Measurements from ENCODE around the gene HEPN1.

Gene HEPN1

DNA sequence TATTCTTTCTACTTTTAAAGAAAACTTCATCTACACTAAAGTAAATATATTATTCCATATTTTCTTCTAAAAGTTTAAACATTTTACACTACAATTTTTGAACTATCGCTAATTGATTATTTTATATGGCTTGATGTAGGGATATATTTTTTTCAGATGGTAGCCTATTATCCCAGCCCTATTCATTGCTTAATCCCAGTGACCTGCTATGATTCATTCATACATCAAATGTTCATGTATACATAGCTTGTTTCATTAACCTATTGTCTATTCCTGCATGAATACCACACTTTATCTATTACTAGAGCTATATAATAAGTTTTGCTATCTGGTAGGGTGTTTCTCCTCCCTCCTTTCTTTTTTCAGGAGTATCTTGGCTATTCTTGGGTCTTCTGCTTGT lies 16.4 kb upstream of the HEPN1 start:
- no peak overlapping the region for H3K27ac Mint-ChIP-seq
- no peak for DNase-seq
- H3K36me3 Mint-ChIP-seq (ENCODE audit: low read depth), result no peaks in the 10 kb centered on the region
- no peak for ATAC-seq
- no peaks in the 10 kb centered on the region for H3K4me1 Mint-ChIP-seq
- H3K9me3 Mint-ChIP-seq, result no peaks in the 10 kb centered on the region
- no peak overlapping the region for H3K4me3 Mint-ChIP-seq
- H3K27me3 Mint-ChIP-seq, result peaks cover 16% of the 10 kb centered on the region

DNA sequence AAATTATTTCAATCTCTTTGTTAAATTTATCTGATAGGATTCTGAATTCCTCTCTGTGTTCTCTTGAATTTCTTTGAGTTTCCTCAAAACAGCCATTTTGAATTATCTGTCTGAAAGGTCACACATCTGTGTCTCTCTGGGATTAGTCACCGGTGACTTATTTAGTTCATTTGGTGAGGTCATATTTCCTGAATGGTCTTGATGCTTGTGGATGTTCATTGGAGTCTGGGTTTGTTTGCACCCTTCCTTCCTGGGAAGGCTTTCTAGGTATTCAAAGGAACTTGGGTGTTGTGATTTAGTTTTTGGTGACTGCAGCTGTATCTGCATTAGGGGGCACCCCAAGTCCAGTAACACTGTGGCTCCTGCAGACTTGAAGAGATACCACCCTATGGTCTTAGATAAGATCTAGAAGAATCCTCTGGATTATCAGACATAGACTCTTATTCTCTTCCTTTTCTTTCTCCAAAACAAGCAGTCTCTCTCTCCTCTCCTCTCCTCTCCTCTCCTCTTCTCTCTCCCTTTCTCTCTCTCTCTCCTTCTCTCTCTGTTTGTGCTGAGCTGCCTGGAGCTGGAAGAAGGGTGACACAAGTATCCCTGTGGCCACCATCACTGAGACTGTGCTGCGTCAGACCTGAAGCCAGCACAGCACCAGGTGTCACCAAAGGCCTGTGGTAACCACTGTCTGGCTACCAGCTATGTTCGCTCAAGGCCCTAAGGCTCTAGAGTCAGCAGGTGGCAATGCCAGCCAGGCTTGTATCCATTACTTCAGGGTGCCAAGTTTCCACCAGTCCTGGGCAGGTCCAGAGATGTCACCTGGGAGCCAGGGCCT lies 3.3 kb upstream of the HEPN1 start:
- no peak for DNase-seq
- Mint-ChIP-seq H3K27me3 (peaks cover 1% of the 10 kb centered on the region), H3K4me1 (peaks cover 2% of the 10 kb centered on the region), H3K9me3 (peaks cover 11% of the 10 kb centered on the region), H3K4me3 (no peak overlapping the region), H3K27ac (no peak overlapping the region), H3K36me3 (ENCODE audit: low read depth) (peaks cover 3% of the 10 kb centered on the region)
- ATAC-seq, result no peak

DNA sequence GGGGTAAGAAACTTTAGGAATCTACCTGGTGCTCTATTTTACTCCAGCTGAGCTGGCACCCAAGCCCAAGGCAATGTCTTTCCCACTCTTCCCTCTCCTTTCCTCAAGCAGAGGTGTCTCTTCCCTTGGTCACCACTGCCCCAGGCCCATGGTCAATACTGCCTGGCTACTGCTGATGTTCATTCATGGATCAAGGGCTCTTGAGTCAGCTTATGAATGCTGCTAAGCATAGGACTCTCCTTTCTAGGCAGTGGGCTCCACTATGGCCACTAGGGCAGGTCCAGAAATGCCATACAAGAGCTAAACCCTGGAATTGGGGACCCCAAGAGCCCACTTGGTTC lies 2.7 kb upstream of the HEPN1 start:
- Mint-ChIP-seq H3K27ac (no peak overlapping the region), H3K36me3 (ENCODE audit: low read depth) (peaks cover 3% of the 10 kb centered on the region)
- ATAC-seq, result no peak

DNA sequence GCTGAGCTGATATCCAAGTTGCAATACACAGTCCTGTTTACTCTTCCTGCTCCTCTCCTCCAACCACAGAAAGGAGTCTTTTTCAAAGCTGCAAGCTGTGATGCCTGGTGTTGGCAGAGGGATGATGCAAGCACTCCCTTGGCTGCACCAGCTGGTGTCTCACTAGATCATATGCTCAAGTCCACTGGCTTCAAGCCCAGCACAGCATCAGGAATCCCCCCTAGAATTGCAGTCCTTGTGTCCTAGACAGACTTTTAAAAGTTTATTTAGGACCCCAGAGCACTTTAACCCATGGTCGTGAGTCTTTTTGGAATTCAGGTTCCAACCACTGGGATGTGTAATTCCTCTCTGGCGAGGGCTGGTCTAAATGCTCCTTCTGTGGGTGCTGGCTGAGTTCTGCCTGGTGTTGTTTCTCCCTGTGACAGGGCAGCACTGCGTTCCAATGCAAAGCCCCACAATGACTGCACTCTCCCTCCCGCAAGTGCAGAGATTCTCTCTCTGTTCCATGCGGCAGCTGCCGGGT lies 1.9 kb upstream of the HEPN1 start:
- no peak for DNase-seq

More for the DNA sequence above, 2.7 kb upstream of the HEPN1 start:
- Mint-ChIP-seq H3K9me3 (peaks cover 11% of the 10 kb centered on the region), H3K4me1 (peaks cover 3% of the 10 kb centered on the region), H3K4me3 (no peak overlapping the region), H3K27me3 (peaks cover 1% of the 10 kb centered on the region)
- no peak for DNase-seq

DNA sequence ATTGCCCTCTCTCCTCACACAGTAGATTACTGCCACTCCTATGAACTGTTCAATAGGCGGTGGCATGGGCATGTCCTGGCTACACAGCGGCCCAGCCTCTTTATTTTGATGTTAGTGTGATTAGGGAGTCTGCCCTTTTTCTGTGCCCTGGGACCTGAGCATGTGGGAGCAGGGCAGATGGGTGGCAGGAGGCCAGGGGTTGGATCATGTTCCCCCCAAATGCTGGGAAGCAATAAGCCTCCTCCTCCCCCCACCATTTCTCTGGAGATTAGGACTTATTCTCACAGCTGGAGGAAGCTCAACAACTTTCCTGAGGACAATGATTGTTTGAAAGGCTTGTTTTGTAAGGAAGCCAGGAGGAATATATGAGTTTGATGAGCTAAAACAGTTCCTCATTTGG lies 848 bp downstream of the HEPN1 start:
- H3K27me3 Mint-ChIP-seq, result peaks cover 4% of the 10 kb centered on the region
- H3K4me3 Mint-ChIP-seq, result no peak overlapping the region
- ATAC-seq, result no peak
- DNase-seq, result no peak
- H3K27ac Mint-ChIP-seq, result no peak overlapping the region
- H3K36me3 Mint-ChIP-seq (ENCODE audit: low read depth), result no peaks in the 10 kb centered on the region
- H3K9me3 Mint-ChIP-seq, result no peaks in the 10 kb centered on the region
- peaks cover 16% of the 10 kb centered on the region for H3K4me1 Mint-ChIP-seq

More for the DNA sequence above, 1.9 kb upstream of the HEPN1 start:
- Mint-ChIP-seq H3K36me3 (ENCODE audit: low read depth) (no peaks in the 10 kb centered on the region), H3K4me3 (no peak overlapping the region), H3K27me3 (peaks cover 4% of the 10 kb centered on the region), H3K27ac (no peak overlapping the region), H3K9me3 (peaks cover 4% of the 10 kb centered on the region), H3K4me1 (peaks cover 5% of the 10 kb centered on the region)
- no peak for ATAC-seq

DNA sequence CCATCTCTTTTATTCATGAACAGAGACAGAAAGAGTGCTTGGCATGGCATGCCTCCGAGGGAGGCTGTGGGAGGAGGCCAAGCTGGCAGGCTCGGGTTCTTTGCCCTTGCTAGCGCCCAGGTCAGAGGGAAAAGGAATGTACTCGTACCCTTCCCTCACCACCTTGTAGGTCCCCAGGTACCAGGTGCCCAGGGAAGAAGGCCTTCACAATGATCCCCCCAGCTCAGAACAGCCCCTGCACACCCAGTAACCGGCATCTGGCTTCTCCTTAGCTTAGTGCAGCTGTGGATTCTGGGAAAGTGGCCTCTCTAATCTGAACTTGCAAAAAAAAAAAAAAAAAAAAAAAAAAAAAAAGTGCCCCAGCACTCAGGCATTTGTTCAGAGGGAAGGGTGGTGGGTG lies 1.3 kb downstream of the HEPN1 start:
- peaks cover 4% of the 10 kb centered on the region for H3K27me3 Mint-ChIP-seq
- ATAC-seq, result no peak
- no peaks in the 10 kb centered on the region for H3K9me3 Mint-ChIP-seq
- DNase-seq, result no peak
- H3K4me3 Mint-ChIP-seq, result peak overlapping the region; percentile 34
- no peaks in the 10 kb centered on the region for H3K36me3 Mint-ChIP-seq (ENCODE audit: low read depth)
- peaks cover 16% of the 10 kb centered on the region for H3K4me1 Mint-ChIP-seq
- H3K27ac Mint-ChIP-seq, result no peak overlapping the region

DNA sequence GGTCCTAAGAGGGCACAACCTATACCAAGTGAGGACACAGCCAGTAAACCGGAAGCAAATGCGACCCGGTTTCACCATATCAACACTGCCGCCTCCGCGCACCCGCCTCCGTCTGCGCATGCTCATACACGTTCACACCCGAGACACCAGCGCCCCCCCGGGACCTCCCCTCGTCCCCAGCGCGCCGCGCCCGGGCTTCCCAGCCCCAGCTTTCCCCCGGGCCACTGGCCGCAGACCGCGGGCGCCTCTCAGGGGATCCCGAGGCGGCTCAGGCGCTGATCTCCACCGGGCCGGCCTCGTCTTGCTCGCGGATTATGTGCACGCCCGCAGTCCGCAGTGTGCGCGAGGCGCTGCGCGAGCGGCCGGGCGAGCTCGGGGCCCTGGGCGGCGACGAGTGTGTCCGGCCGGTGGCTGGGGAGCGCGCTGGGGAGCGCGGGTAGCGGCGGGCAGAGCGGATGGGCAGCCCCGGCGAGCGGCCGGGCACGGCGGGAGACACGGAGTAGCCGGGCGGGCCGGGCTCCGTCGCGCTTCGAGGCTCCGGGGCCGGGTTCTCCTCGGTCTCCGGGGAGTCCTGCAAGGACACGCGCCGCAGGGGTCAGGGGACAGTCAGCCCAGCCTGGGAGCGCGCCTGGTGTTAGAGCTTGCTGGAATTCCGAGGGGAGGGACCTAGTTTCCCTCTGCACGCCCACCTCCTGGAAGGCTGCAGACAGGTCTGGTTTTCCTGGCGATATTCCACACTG lies 2.0 kb downstream of the HEPN1 start:
- Mint-ChIP-seq H3K9me3 (no peaks in the 10 kb centered on the region), H3K4me1 (peaks cover 16% of the 10 kb centered on the region), H3K36me3 (ENCODE audit: low read depth) (no peaks in the 10 kb centered on the region), H3K27ac (peak overlapping the region; percentile 46), H3K27me3 (peaks cover 4% of the 10 kb centered on the region), H3K4me3 (peak overlapping the region; percentile 34)
- ATAC-seq (peak; percentile 72), DNase-seq (peak; percentile 82)

DNA sequence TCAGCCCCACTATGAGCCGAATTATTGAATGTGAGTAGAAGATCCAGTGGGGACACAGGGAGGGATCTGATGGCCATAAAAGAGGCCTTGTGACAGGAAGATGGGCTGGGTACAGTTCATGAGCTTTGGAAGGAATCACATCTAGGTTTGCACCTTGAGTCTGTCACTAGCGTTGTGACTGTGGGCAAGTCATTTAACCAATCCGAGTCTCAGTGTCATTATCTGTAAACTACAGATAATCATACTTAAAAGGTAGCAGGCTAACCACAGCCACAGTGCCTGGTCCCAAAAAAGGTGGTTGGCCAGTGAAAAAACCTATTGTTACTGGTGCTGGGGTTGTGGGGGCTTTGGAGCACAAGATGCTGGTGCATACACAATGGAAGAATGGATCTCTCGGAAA lies 3.8 kb downstream of the HEPN1 start:
- H3K27ac Mint-ChIP-seq, result no peak overlapping the region
- DNase-seq (no peak), ATAC-seq (no peak)
- H3K4me1 Mint-ChIP-seq, result peaks cover 16% of the 10 kb centered on the region
- peaks cover 3% of the 10 kb centered on the region for H3K27me3 Mint-ChIP-seq
- no peaks in the 10 kb centered on the region for H3K9me3 Mint-ChIP-seq
- H3K36me3 Mint-ChIP-seq (ENCODE audit: low read depth), result no peaks in the 10 kb centered on the region
- no peak overlapping the region for H3K4me3 Mint-ChIP-seq

DNA sequence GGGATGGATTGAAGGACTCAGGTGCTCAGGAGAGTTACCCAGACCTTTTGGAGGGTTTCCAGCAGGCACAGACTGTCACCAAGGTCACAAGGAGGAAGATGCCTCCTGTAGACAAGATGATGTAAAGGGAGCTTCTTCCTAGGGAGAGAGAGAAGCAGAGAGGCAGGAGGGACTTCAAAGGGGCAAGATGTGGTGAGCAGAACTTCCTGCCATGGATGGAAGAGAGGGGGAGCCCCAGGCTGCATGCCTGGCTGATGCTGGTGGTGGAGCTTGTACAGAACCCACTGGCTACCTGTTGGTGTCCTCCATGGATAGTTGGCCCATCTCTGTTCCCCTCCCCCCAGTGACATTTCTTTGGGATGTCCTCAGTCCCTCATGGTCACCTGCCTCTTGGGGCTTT lies 4.2 kb downstream of the HEPN1 start:
- no peaks in the 10 kb centered on the region for H3K36me3 Mint-ChIP-seq (ENCODE audit: low read depth)
- no peaks in the 10 kb centered on the region for H3K9me3 Mint-ChIP-seq
- H3K27ac Mint-ChIP-seq, result no peak overlapping the region
- no peak for DNase-seq
- ATAC-seq, result no peak
- no peak overlapping the region for H3K4me3 Mint-ChIP-seq
- H3K27me3 Mint-ChIP-seq, result peaks cover 3% of the 10 kb centered on the region
- peaks cover 16% of the 10 kb centered on the region for H3K4me1 Mint-ChIP-seq

DNA sequence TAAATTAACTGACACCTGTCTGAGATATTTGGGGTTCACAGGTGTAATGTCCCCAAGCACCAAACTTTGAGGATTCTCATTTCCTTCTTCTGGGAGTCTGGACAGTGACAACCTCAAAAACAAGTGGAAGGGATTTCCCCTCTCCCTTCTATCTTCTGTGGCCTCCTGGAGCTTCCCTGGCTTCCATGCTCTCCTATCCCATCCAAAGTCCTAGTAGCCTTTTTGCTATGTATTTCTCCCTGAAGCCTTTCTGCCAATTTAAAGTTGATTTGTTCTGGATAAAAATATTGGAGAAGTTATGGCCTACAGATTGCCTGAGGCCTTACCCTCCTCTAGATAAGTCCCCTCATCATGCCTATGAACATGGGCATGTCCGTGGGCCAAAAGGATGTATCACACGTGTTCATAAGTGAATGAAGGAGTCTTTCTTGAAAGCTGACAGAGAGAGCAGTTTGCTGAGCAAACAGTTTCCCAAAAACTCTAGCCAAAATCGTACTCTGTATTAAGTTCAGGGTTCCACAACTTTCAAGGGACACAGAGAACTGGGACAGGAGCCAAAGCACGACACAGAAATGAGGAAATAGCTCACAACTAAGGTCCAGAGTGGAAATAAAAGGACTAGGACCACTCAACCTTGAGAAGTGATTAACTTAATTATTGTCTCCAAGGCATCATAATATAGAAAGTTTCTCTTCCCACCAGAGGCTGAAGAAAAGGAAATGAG lies 10.1 kb downstream of the HEPN1 start:
- ATAC-seq (no peak), DNase-seq (no peak)
- H3K9me3 Mint-ChIP-seq, result no peaks in the 10 kb centered on the region
- H3K27me3 Mint-ChIP-seq, result no peaks in the 10 kb centered on the region
- H3K36me3 Mint-ChIP-seq (ENCODE audit: low read depth), result no peaks in the 10 kb centered on the region
- H3K4me3 Mint-ChIP-seq, result no peak overlapping the region
- no peak overlapping the region for H3K27ac Mint-ChIP-seq
- peaks cover 8% of the 10 kb centered on the region for H3K4me1 Mint-ChIP-seq

DNA sequence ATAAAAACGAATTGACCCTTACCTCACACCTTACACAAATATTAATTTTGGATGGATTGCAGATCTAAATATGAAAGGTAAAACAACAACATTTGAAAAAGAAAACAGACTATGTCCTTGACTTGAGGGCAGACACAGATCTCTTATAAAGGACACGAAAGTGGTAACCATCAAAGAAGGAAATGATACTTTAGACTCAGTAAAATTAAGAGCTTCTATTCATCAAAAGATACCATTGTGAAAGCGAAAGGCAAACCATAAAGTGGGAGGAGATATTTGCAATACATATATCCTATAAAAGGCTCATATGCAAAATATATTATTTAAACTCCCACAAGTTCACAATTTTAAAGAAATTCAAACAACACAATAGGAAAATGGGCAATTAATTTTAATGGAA lies 11.7 kb downstream of the HEPN1 start:
- Mint-ChIP-seq H3K27me3 (no peaks in the 10 kb centered on the region), H3K36me3 (ENCODE audit: low read depth) (no peaks in the 10 kb centered on the region), H3K4me3 (no peak overlapping the region), H3K9me3 (no peaks in the 10 kb centered on the region), H3K27ac (no peak overlapping the region), H3K4me1 (peaks cover 8% of the 10 kb centered on the region)
- ATAC-seq (no peak), DNase-seq (no peak)

DNA sequence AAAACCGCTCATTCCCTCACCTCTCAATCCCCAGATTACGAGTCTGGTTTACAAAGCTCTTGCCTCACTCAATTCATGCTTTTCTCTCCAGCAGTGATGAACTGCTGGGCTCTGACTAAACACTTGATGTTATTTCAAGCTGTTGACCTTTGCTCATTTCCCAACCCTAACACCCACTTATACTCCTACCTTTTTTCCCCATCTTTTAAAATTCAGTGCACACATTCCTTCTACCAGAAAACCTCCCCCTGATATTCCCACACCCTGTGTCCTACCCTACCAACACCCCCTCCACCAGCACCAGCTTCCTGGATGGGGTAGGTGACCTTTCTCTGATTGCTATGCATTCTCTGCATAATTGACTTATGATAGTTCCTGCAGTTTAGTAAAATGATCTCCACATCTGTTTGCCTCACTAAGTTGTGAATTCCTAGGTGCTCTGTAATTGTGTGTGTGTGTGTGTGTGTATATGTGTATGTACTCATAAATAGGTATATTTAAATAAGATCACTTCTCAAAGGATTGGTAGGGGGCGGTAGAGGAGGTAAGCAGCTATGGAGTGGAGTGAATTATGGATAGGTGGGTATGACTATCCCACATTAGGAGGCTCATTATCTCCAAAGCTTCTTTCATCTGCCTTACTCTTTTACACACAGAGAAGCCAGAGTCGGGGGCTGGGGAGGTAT lies 16.0 kb downstream of the HEPN1 start:
- DNase-seq, result no peak
- peaks cover 2% of the 10 kb centered on the region for H3K27me3 Mint-ChIP-seq
- ATAC-seq, result no peak
- H3K36me3 Mint-ChIP-seq (ENCODE audit: low read depth), result no peaks in the 10 kb centered on the region
- no peak overlapping the region for H3K27ac Mint-ChIP-seq
- no peaks in the 10 kb centered on the region for H3K9me3 Mint-ChIP-seq
- H3K4me3 Mint-ChIP-seq, result no peak overlapping the region
- peaks cover 8% of the 10 kb centered on the region for H3K4me1 Mint-ChIP-seq

DNA sequence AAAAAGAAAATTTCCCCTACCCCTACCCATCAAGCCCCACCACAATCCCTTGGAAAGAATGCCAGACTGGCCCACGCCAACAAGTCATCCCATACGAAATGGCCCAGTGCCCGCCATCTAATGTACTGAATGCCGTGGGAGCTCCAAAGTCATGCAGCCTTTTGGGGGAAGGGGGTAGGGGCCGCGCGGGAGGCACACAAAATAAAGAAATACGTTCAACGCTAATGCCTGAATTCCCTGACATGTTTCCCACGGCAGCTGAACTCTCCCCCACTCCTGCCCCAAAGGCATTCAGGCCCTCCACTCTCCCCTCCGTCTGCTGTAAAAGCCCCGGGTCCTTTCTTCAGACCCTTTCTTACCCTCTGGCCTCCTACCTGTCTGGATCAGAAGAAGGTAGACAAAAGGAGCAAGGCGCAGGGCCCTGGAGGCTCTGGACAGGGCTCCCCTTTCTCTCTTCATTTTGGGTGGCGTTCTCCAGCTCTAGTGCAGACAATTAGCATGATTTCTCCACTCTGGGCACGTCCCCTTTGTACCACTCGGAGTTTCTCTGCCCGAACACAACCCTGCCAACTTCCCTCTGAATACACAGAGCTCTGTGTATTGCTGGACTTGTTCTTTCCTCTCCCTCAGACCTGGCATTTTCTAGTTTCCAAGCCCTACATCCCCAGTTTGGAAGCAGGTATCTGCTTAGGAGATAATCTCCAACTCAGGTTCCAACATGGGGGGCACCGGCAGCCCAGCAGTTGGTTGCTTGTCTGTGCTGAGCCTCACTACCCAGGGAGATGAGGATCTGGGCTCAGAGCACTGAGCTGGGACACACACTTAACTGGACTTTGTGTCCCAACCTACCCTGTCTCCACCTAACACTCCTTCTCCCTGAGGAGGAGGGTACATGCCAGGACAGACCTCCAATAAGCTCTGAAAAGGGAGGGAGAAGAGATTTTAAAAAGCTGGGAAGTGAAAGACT lies 16.8 kb downstream of the HEPN1 start, which contains the start of gene HEPACAM:
Gene HEPACAM, minus strand, starts transcription at position 500 of the 967 bp plus-strand sequence. Its CDS starts 41 bp downstream, at position 459.
- no peaks in the 10 kb centered on the region for H3K9me3 Mint-ChIP-seq
- no peak within 1 kb of the TSS for H3K27ac Mint-ChIP-seq
- peaks cover 2% of the 10 kb centered on the region for H3K27me3 Mint-ChIP-seq
- no peak within 1 kb of the TSS for H3K4me3 Mint-ChIP-seq
- peaks cover 2% of the 10 kb centered on the region for H3K4me1 Mint-ChIP-seq
- DNase-seq, result no peak
- no peaks in the 10 kb centered on the region for H3K36me3 Mint-ChIP-seq (ENCODE audit: low read depth)
- no peak for ATAC-seq

All from activated naive CD8-positive, alpha-beta T cell treated with anti-CD3 and anti-CD28 coated beads, Interleukin-2, amount 50 U/mL, for 24 hours (primary cell).